ENCODE results near the gene MTLN. TPM values are rescaled to one million over a fixed set of nuclear protein-coding genes. Genes with fewer than 3 reads are reported as not detected.
"Not testable (repeated sequence)": the region's sequence is repeated elsewhere in the genome, so short reads cannot be mapped to it uniquely, and the experiment has no call there.

Gene MTLN
- total RNA-seq, 6 donors from 2014 or later: 25.1 to 113 (median 59.4) TPM

DNA sequence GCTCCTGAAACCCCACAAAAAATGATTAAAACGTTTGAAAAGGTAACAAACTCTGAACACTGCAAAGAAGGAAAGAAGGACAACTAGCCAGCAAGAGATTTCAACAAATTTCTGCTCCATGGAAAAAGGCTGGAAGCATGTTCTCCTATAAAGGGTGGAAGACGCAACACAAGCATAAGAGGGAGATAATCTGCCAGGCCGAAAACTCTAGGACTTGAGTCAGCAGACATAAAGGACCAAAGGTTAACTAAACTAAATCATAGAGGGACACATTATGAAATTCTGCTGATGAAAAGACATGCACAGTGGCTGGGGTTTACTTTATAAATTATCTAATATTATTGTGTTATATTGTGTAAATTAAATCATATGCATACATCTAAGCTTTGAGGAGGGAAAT is 14.3 kb downstream of the MTLN start:
- no peaks in the 10 kb centered on the region for H3K27me3 ChIP-seq
- H3K4me3 ChIP-seq: no peak overlapping the region
- H3K4me1 ChIP-seq: no peaks in the 10 kb centered on the region
- no peaks in the 10 kb centered on the region for H3K9me3 ChIP-seq
- no peak for TF ChIP-seq EP300 (IDR thresholded peaks at IDR 0.05)
- TF ChIP-seq, protein P1, sequence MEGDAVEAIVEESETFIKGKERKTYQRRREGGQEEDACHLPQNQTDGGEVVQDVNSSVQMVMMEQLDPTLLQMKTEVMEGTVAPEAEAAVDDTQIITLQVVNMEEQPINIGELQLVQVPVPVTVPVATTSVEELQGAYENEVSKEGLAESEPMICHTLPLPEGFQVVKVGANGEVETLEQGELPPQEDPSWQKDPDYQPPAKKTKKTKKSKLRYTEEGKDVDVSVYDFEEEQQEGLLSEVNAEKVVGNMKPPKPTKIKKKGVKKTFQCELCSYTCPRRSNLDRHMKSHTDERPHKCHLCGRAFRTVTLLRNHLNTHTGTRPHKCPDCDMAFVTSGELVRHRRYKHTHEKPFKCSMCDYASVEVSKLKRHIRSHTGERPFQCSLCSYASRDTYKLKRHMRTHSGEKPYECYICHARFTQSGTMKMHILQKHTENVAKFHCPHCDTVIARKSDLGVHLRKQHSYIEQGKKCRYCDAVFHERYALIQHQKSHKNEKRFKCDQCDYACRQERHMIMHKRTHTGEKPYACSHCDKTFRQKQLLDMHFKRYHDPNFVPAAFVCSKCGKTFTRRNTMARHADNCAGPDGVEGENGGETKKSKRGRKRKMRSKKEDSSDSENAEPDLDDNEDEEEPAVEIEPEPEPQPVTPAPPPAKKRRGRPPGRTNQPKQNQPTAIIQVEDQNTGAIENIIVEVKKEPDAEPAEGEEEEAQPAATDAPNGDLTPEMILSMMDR (IDR thresholded peaks at IDR 0.05): no peak
- TF ChIP-seq POLR2AphosphoS5 (IDR thresholded peaks at IDR 0.05): no peak
- TF ChIP-seq POLR2A (IDR thresholded peaks at IDR 0.05): no peak
- DNase-seq (no peak), ATAC-seq (ENCODE audit: low FRiP score in 2 of 2) (no peak)
- peaks cover 0 to 4% (median 0%) of the 10 kb centered on the region in 4 donors for H3K36me3 ChIP-seq
- WGBS, 2 donors: 73 to 82% methylated on average over 3 of the region's 3 CpGs
- H3K27ac ChIP-seq: no peak overlapping the region

DNA sequence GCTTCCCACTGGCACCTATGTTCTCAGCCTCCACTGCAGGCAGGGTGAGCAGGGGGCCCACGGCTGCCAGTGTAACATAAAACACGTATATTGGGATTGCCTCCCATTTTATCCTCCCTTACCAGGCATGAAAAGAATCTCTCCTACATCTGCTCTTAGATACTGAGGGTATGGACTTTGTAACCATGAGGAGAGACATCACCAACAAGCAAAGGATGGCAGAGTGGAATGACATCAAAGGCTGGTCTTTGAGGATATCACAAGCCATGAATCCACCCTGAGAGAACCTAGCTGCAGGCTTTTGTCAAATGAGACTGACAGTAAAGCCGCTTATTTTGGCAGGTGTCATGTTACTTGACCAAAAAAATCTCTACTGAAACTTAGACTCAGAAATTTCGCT is 14.9 kb downstream of the MTLN start:
- WGBS, 2 donors: 85 to 86% methylated on average over 4 of the region's 4 CpGs
- ATAC-seq (ENCODE audit: low FRiP score in 2 of 2): no peak
- Histone ChIP-seq H3K27ac (no peak overlapping the region), H3K27me3 (no peaks in the 10 kb centered on the region), H3K4me3 (no peak overlapping the region), H3K36me3 (peaks cover 0 to 4% (median 0%) of the 10 kb centered on the region in 4 donors), H3K4me1 (no peaks in the 10 kb centered on the region), H3K9me3 (no peaks in the 10 kb centered on the region)
- no peak for TF ChIP-seq POLR2AphosphoS5 (IDR thresholded peaks at IDR 0.05)
- no peak for TF ChIP-seq EP300 (IDR thresholded peaks at IDR 0.05)
- TF ChIP-seq, protein P1 (IDR thresholded peaks at IDR 0.05): no peak
- TF ChIP-seq POLR2A (IDR thresholded peaks at IDR 0.05): no peak
- DNase-seq: no peak

DNA sequence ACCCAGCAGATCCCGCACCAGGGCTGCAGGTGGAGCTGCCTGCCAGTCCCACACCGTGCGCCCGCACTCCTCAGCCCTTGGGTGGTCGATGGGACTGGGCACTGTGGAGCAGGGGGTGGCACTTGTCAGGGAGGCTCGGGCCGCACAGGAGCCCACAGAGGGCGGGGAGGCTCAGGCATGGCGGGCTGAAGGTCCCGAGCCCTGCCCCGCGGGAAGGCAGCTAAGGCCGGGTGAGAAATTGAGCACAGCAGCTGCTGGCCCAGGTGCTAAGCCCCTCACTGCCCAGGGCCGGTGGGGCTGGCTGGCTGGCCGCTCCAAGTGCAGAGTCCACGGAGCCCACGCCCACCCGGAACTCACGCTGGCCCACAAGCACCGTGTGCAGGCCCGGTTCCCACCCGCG is 22.2 kb downstream of the MTLN start:
- not testable (repeated sequence) for H3K27me3 ChIP-seq; ATAC-seq (ENCODE audit: low FRiP score in 2 of 2); H3K4me1 ChIP-seq; H3K4me3 ChIP-seq; H3K36me3 ChIP-seq; H3K27ac ChIP-seq; H3K9me3 ChIP-seq
- peak in 1 of 2 donors; percentile 65 for DNase-seq
- WGBS, 2 donors: 95% methylated on average over 8 to 23 of the region's 23 CpGs

DNA sequence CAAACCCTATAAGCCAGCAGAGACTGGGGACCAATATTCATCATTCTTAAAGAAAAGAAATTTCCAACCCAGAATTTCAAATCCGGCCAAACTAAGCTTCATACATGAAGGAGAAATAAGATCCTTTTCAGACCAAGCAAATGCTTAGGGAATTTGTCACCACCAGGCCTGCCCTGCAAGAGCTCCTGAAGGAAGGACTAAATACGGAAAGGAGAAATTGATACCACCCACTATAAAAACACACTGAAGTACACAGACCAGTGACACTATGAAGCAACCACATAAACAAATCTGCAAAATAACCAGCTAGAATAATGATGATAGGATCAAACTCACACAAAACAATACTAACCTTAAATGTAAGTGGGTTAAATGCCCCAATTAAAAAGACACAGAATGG is 29.9 kb downstream of the MTLN start:
- 94 to 97% methylated on average over 2 of the region's 2 CpGs for WGBS, 2 donors
- ATAC-seq (ENCODE audit: low FRiP score in 2 of 2): no peak

DNA sequence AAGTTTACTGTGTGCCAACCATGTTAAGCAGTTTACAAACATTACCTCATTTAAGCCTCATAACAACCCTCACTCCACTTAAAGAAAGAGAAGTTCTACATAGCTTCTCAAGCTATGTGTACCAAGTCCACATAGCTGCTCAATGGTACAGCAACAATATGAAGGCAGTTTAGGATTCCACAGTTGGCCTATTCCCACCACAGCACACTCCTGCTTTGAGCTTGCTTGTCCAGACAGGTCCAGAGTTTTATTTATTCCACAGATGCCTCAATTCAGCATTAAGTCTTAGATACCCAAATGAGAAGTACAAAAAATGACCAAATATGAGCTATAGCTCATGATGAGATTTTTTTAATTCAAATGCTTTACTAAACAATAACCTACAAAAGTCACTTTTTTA is 32.3 kb downstream of the MTLN start:
- no peak for DNase-seq
- H3K9me3 ChIP-seq: peaks cover 0 to 6% (median 2%) of the 10 kb centered on the region in 4 donors
- H3K36me3 ChIP-seq: no peaks in the 10 kb centered on the region
- no peak overlapping the region for H3K4me3 ChIP-seq
- no peak overlapping the region for H3K27ac ChIP-seq
- no peak for ATAC-seq (ENCODE audit: low FRiP score in 2 of 2)
- TF ChIP-seq EP300 (IDR thresholded peaks at IDR 0.05): no peak
- TF ChIP-seq POLR2AphosphoS5 (IDR thresholded peaks at IDR 0.05): no peak
- TF ChIP-seq, protein P1 (IDR thresholded peaks at IDR 0.05): no peak
- no peaks in the 10 kb centered on the region for H3K4me1 ChIP-seq
- H3K27me3 ChIP-seq: no peaks in the 10 kb centered on the region

More for the DNA sequence above, 29.9 kb downstream of the MTLN start:
- peaks cover 0 to 6% (median 2%) of the 10 kb centered on the region in 4 donors for H3K9me3 ChIP-seq
- TF ChIP-seq EP300 (IDR thresholded peaks at IDR 0.05) (no peak), POLR2A (IDR thresholded peaks at IDR 0.05) (no peak), POLR2AphosphoS5 (IDR thresholded peaks at IDR 0.05) (no peak)
- TF ChIP-seq, protein P1 (IDR thresholded peaks at IDR 0.05): no peak
- no peaks in the 10 kb centered on the region for H3K4me1 ChIP-seq
- no peaks in the 10 kb centered on the region for H3K27me3 ChIP-seq
- no peak for DNase-seq
- no peak overlapping the region for H3K4me3 ChIP-seq
- no peak overlapping the region for H3K27ac ChIP-seq
- H3K36me3 ChIP-seq: no peaks in the 10 kb centered on the region

Measured in upper lobe of left lung (tissue), 6 donors.